K562 (cell line): Measurements from ENCODE around the gene ELK1. TPM values are rescaled to one million over a fixed set of nuclear protein-coding genes. Genes with fewer than 3 reads are reported as not detected.
A peak's percentile ranks its signal among the peaks of the same experiment; 100 is the strongest.

ENCODE experiments used
- CREM ChIP-seq: IDR thresholded peaks from 2 replicates; pipeline ENCODE4 v1.6.1; 2014; ENCODE audit warnings: antibody characterized with exemption, low read depth
- E2F6 ChIP-seq, 2 experiments: IDR thresholded peaks; 2 replicates each; pipeline ENCODE4 v1.6.1; 2011; ENCODE audit warnings: borderline replicate concordance in 1 of 2, control low read depth in 1 of 2, low read depth in 1 of 2, low read length in 1 of 2, mild to moderate bottlenecking in 1 of 2, mixed read lengths in 1 of 2, moderate library complexity in 1 of 2; ENCODE audit not compliant: insufficient read depth in 1 of 2, insufficient read length in 1 of 2, poor library complexity in 1 of 2, severe bottlenecking in 1 of 2; ENCODE audit errors: extremely low read depth in 1 of 2
- ESRRB ChIP-seq: fragments of 250-450 bp; sonication (Bioruptor Pico); IDR thresholded peaks from 2 replicates; pipeline ENCODE4 v1.5.0; 2020; ENCODE audit warnings: mild to moderate bottlenecking, moderate library complexity, borderline replicate concordance
- GTF3C2 ChIP-seq: IDR thresholded peaks from 3 replicates; pipeline ENCODE4 v1.6.1; 2011; ENCODE audit warnings: borderline replicate concordance, mild to moderate bottlenecking, moderate library complexity; ENCODE audit not compliant: insufficient read length; ENCODE audit errors: extremely low read depth
- HEY1 ChIP-seq: fragments of 250-450 bp; sonication (Bioruptor Pico); IDR thresholded peaks from 2 replicates; pipeline ENCODE4 v1.5.0; 2020; ENCODE audit warnings: mild to moderate bottlenecking, moderate library complexity, borderline replicate concordance
- IRF2 ChIP-seq: sonication (generic); formaldehyde crosslinking; IDR thresholded peaks from 2 replicates; pipeline ENCODE4 v1.8.1; 2022; ENCODE audit warnings: mild to moderate bottlenecking, missing genetic modification reagents
- PTRF ChIP-seq: fragments of 450-650 bp; IDR thresholded peaks from 2 replicates; pipeline ENCODE4 v1.6.1; 2016; ENCODE audit warnings: mild to moderate bottlenecking, missing genetic modification characterization, missing compliant biosample characterization
- RAD21 ChIP-seq, 2 experiments: fragments of 250-450 bp in 1 of 2; fragments of 450-650 bp in 1 of 2; sonication (Bioruptor Pico) in 1 of 2; formaldehyde crosslinking in 1 of 2; IDR thresholded peaks in 1 of 2; conservative IDR thresholded peaks in 1 of 2; 2 replicates each; pipeline versions ENCODE4 v1.4.0 to v1.8.0; 2020 to 2022; ENCODE audit warnings: mild to moderate bottlenecking in 2 of 2, moderate library complexity in 1 of 2
- RBFOX2 ChIP-seq: fragments of 200-400 bp; formaldehyde crosslinking; IDR thresholded peaks from 2 replicates; pipeline ENCODE4 v1.6.1; 2017; ENCODE audit warnings: low read depth, mild to moderate bottlenecking, low read length, moderate library complexity
- RBM22 ChIP-seq: fragments of 200-400 bp; formaldehyde crosslinking; IDR thresholded peaks from 2 replicates; pipeline ENCODE4 v1.6.1; 2018; ENCODE audit warnings: low read length, low read depth; ENCODE audit not compliant: poor library complexity, severe bottlenecking
- STAT5A ChIP-seq: IDR thresholded peaks from 2 replicates; pipeline ENCODE4 v1.6.1; 2012; ENCODE audit warnings: low read length, inconsistent platforms, borderline replicate concordance
- ZBTB1 ChIP-seq: sonication (generic); formaldehyde crosslinking; IDR thresholded peaks from 2 replicates; pipeline ENCODE4 v1.8.1; 2023; ENCODE audit warnings: missing genetic modification reagents, low read depth, mild to moderate bottlenecking, borderline replicate concordance
- ZNF79 ChIP-seq: fragments of 250-450 bp; sonication (Bioruptor Pico); IDR thresholded peaks from 2 replicates; pipeline ENCODE4 v1.4.0; 2020; ENCODE audit warnings: low read depth, mild to moderate bottlenecking, moderate library complexity
- polyA plus RNA-seq, 8 experiments: library from polyadenylated mRNA; depleted of rRNA in 4 of 8; stranded (reverse) in 5 of 8; unstranded in 3 of 8; fragments of >200 nt; fragmentation: Nextera tagmentation in 2 of 8; fragmentation: Illumina TruSeq in 1 of 8; extraction: Ambion mirVana in 2 of 8; extraction: Trizol in 1 of 8; gene quantifications; 2 replicates each; pipeline versions ENCODE4 v1.2.1 to v1.2.3, GENCODE V29; 2011 to 2014; ENCODE audit warnings: inconsistent platforms in 1 of 8, missing spikeins in 1 of 8
- total RNA-seq, 7 experiments: library from RNA; depleted of rRNA in 6 of 7; stranded (reverse); fragments of >200 nt in 6 of 7; fragmentation: Illumina TruSeq in 2 of 7; extraction: Trizol in 2 of 7; gene quantifications; 2 replicates each; pipeline versions ENCODE4 v1.2.1 to v1.2.3, GENCODE V29; 2011 to 2021; ENCODE audit warnings: low replicate concordance in 1 of 7
- TF ChIP-seq, protein P1 (sequence below): fragments of 450-650 bp; conservative IDR thresholded peaks from 2 replicates; pipeline ENCODE4 v1.6.1; 2016; ENCODE audit warnings: missing genetic modification characterization, low read depth, mild to moderate bottlenecking, missing compliant biosample characterization, moderate library complexity

ELK1 gene
- total and polyA plus RNA-seq, 9 of the 15 experiments (the other 6 are each of a cell fraction or from before 2014, with no cell fraction given) = 4.4 to 74.9 (median 26.5) TPM

- no peak for TF ChIP-seq ZBTB1 (CRISPR knock-in tag)
- no peak for TF ChIP-seq ESRRB (CRISPR knock-in tag)
- TF ChIP-seq RBM22 = no peak
- TF ChIP-seq RAD21 (CRISPR knock-in tag; conservative IDR thresholded peaks at IDR 0.05 in 1 of 2, IDR thresholded peaks at IDR 0.05 in 1 of 2) = peak in 1 of 2 experiments; percentile 12; a peak in 1 of 4 replicates
- TF ChIP-seq CREM = no peak
- TF ChIP-seq IRF2 (CRISPR knock-in tag) = no peak
- TF ChIP-seq PTRF (tag) = no peak
- no peak for TF ChIP-seq ZNF79 (CRISPR knock-in tag)
- no peak for TF ChIP-seq STAT5A
- no peak for TF ChIP-seq GTF3C2
- peak; percentile 21; the same call in 1 of the 2 replicates for TF ChIP-seq RBFOX2
- TF ChIP-seq E2F6 (IDR thresholded peaks at IDR 0.05; ENCODE audit: borderline replicate concordance in 1 of 2, extremely low read depth in 1 of 2, insufficient read depth in 1 of 2, insufficient read length in 1 of 2, low read depth in 1 of 2, low read length in 1 of 2, poor library complexity in 1 of 2, severe bottlenecking in 1 of 2) = no peak
- TF ChIP-seq, protein P1, sequence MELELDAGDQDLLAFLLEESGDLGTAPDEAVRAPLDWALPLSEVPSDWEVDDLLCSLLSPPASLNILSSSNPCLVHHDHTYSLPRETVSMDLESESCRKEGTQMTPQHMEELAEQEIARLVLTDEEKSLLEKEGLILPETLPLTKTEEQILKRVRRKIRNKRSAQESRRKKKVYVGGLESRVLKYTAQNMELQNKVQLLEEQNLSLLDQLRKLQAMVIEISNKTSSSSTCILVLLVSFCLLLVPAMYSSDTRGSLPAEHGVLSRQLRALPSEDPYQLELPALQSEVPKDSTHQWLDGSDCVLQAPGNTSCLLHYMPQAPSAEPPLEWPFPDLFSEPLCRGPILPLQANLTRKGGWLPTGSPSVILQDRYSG = no peak
- TF ChIP-seq HEY1 = no peak
These were observed 5.7 kb downstream of the ELK1 start (continued) for GRCh38 chrX:47644557-47645091.
